Measurements from ENCODE around the gene DCLRE1C.
A peak's percentile ranks its signal among the peaks of the same experiment; 100 is the strongest.
"Not testable (repeated sequence)": the region's sequence is repeated elsewhere in the genome, so short reads cannot be mapped to it uniquely, and the experiment has no call there.

The DCLRE1C gene

GRCh38 chr10:14954001-14954770 lies at the start of gene DCLRE1C:
Gene DCLRE1C, minus strand, starts transcription at chr10:14954096. Its CDS starts 86 bp downstream, at chr10:14954010.
- DNase-seq (ENCODE audit: low spot score): peak; percentile 88

- DNase-seq (ENCODE audit: low spot score): no peak
These were observed 42.2 kb upstream of the DCLRE1C start for GRCh38 chr10:14995964-14996565.

GRCh38 chr10:14993500-14994455 lies 39.9 kb upstream of the DCLRE1C start:
- DNase-seq (ENCODE audit: low spot score): not testable (repeated sequence)

- not testable (repeated sequence) for DNase-seq (ENCODE audit: low spot score)
These were observed 38.4 kb upstream of the DCLRE1C start for GRCh38 chr10:14992336-14992735.

GRCh38 chr10:14991035-14991749 lies 37.3 kb upstream of the DCLRE1C start:
- DNase-seq (ENCODE audit: low spot score): peak; percentile 60

- not testable (repeated sequence) for DNase-seq (ENCODE audit: low spot score)
These were observed 35.7 kb upstream of the DCLRE1C start for GRCh38 chr10:14989552-14989951.

- DNase-seq (ENCODE audit: low spot score): no peak
These were observed 28.8 kb upstream of the DCLRE1C start for GRCh38 chr10:14982744-14983143.

GRCh38 chr10:14975672-14976273 lies 21.9 kb upstream of the DCLRE1C start:
- no peak for DNase-seq (ENCODE audit: low spot score)

- DNase-seq (ENCODE audit: low spot score): not testable (repeated sequence)
These were observed 20.5 kb upstream of the DCLRE1C start for GRCh38 chr10:14974153-14974998.

GRCh38 chr10:14971867-14972448 lies 18.1 kb upstream of the DCLRE1C start:
- peak; percentile 45 for DNase-seq (ENCODE audit: low spot score)

- DNase-seq (ENCODE audit: low spot score): no peak
These were observed 14.0 kb upstream of the DCLRE1C start for GRCh38 chr10:14967897-14968296.

GRCh38 chr10:14959221-14960057 lies 5.5 kb upstream of the DCLRE1C start, which contains the start of gene MEIG1:
Gene MEIG1, plus strand, starts transcription at chr10:14959388. Its CDS starts 7,081 bp downstream, at chr10:14966469.
- peak; percentile 92 for DNase-seq (ENCODE audit: low spot score)

- no peak for DNase-seq (ENCODE audit: low spot score)
These were observed 5.0 kb upstream of the DCLRE1C start for GRCh38 chr10:14958872-14959220.

- DNase-seq (ENCODE audit: low spot score): no peak
These were observed 1.0 kb upstream of the DCLRE1C start for GRCh38 chr10:14954934-14955333.

- DNase-seq (ENCODE audit: low spot score): peak; percentile 17
These were observed 384 bp downstream of the DCLRE1C start for GRCh38 chr10:14953424-14954000.

GRCh38 chr10:14952851-14953423 lies 959 bp downstream of the DCLRE1C start:
- no peak for DNase-seq (ENCODE audit: low spot score)

GRCh38 chr10:14949291-14949690 lies 4.6 kb downstream of the DCLRE1C start:
- no peak for DNase-seq (ENCODE audit: low spot score)

- no peak for DNase-seq (ENCODE audit: low spot score)
These were observed 6.6 kb downstream of the DCLRE1C start for GRCh38 chr10:14947268-14947667.
